Nephron (organoid): ENCODE data around the gene TM9SF4.

Experiments used
- H3K27ac Mint-ChIP-seq, 3 experiments: 2 replicates each; pipeline ENCODE4 v1.8.0; 2020; ENCODE audit warnings: mixed read lengths in 3 of 3, mild to moderate bottlenecking in 2 of 3, moderate library complexity in 1 of 3
- H3K27me3 Mint-ChIP-seq: 2 replicates; pipeline ENCODE4 v1.8.0; 2021; ENCODE audit warnings: low read depth, mild to moderate bottlenecking, moderate library complexity, mixed read lengths
- H3K36me3 Mint-ChIP-seq: 2 replicates; pipeline ENCODE4 v1.8.0; 2020; ENCODE audit warnings: low read depth, mixed read lengths
- H3K4me1 Mint-ChIP-seq: 2 replicates; pipeline ENCODE4 v1.8.0; 2020; ENCODE audit warnings: mixed read lengths
- H3K4me3 Mint-ChIP-seq, 3 experiments: 2 replicates each; pipeline ENCODE4 v1.8.0; 2020; ENCODE audit warnings: mild to moderate bottlenecking in 3 of 3, mixed read lengths in 3 of 3, moderate library complexity in 2 of 3
- H3K9me3 Mint-ChIP-seq: 2 replicates; pipeline ENCODE4 v1.8.0; 2020; ENCODE audit warnings: mixed read lengths
- TF ChIP-seq, protein P1 (sequence below), 3 experiments: fragments of 200-600 bp; sonication (generic); IDR thresholded peaks; one replicate each; pipeline ENCODE4 v1.5.0; 2021; ENCODE audit warnings: antibody characterized with exemption in 3 of 3; ENCODE audit not compliant: unreplicated experiment in 3 of 3

The TM9SF4 gene

DNA sequence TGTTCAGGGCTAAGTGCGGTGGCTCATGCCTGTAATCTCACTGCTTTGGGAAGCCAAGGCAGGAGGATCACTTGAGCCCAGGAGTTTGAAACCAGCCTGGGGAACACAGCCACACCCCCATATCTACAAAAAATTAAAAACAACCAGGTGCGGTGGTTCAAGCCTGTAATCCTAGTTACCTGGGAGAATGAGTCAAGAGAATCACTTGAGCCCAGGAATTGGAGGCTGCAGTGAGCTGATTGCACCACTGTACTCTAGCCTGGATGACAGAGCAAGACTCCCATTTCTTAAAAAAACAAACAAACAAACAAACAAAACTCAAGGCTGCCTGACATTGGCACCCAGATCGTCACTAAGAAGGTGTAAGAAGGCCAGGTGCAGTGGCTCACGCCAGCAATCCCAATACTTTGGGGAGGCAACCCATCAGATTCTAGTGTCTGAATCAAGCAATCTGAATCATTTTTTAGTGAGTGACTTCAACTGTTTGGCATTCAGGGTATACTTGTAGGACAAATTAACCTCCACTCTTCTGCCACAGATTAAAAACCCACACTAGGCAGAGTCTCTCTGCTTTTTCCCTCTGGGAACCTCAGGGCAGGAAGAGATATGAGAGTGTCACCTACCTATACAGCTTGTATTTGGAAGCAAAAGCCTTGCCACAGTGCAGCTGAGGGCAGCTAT is 91.9 kb downstream of the TM9SF4 start:
- no peak overlapping the region for H3K27ac Mint-ChIP-seq
- peaks cover 35% of the 10 kb centered on the region for H3K36me3 Mint-ChIP-seq
- no peaks in the 10 kb centered on the region for H3K27me3 Mint-ChIP-seq
- no peak overlapping the region for H3K4me3 Mint-ChIP-seq
- TF ChIP-seq, protein P1, sequence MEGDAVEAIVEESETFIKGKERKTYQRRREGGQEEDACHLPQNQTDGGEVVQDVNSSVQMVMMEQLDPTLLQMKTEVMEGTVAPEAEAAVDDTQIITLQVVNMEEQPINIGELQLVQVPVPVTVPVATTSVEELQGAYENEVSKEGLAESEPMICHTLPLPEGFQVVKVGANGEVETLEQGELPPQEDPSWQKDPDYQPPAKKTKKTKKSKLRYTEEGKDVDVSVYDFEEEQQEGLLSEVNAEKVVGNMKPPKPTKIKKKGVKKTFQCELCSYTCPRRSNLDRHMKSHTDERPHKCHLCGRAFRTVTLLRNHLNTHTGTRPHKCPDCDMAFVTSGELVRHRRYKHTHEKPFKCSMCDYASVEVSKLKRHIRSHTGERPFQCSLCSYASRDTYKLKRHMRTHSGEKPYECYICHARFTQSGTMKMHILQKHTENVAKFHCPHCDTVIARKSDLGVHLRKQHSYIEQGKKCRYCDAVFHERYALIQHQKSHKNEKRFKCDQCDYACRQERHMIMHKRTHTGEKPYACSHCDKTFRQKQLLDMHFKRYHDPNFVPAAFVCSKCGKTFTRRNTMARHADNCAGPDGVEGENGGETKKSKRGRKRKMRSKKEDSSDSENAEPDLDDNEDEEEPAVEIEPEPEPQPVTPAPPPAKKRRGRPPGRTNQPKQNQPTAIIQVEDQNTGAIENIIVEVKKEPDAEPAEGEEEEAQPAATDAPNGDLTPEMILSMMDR (IDR thresholded peaks at IDR 0.05; ENCODE audit: unreplicated experiment in 3 of 3), result no peak
- H3K4me1 Mint-ChIP-seq, result peaks cover 39% of the 10 kb centered on the region
- no peaks in the 10 kb centered on the region for H3K9me3 Mint-ChIP-seq

DNA sequence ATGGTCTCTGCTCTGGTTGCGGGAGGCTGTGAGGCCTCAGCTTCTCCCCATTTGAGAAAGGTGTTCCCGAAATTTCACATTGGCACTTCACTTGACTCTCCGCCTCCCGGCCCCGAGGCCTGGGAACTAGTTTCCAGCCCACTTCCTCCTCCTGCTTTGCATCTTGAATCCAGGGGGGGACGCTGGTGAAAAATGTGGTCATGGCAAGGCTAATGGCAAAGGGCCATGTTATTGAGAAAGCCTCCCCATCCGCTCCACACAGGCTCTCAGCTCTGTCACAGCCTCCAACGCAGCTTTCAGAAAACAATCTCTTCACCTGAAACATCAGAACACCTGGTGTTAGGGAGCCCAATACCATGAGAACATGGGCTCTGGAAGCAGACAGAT is 92.5 kb downstream of the TM9SF4 start:
- H3K27me3 Mint-ChIP-seq, result no peaks in the 10 kb centered on the region
- H3K27ac Mint-ChIP-seq, result no peak overlapping the region
- H3K4me3 Mint-ChIP-seq, result no peak overlapping the region
- H3K9me3 Mint-ChIP-seq, result no peaks in the 10 kb centered on the region
- peaks cover 44% of the 10 kb centered on the region for H3K4me1 Mint-ChIP-seq
- TF ChIP-seq, protein P1 (IDR thresholded peaks at IDR 0.05; ENCODE audit: unreplicated experiment in 3 of 3), result no peak
- peaks cover 35% of the 10 kb centered on the region for H3K36me3 Mint-ChIP-seq

DNA sequence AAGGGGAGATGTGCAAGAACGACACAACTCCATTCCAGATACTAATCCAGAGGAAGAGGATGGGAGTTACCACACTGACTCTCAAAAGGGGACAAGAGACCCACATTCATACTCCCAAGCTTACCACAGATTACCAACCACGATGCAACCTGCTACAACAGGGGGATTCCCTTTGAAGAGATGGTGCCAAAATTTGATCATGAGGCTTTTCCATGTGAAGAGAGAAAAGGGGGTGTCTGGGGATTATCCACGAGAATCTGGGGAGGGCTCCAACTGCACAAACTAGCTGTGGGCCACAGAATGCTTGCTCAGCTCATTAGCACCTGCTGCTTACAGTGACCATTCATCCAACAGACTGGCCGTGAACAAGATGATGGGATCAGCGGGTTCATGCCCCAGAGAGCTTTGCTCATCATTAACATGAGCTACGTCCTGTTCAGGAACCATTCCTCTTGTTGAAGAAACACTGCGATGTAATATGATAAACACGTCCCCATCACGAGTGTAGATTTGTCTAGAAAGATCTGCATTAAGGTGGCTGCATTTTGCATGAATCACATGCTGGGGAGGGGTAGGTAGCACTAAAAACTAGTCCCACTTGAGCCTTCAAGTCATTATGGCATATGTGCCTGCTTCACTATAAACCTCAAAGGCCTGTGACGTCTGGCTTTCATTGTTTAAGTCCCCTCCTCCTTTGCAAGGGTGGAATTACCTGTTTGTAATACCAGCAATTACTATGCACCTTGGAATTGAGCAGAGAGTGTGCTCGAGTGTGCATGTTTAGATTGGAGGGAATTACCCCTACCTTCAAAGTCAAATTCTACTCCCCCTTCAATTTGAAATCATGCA is 94.1 kb downstream of the TM9SF4 start:
- H3K27me3 Mint-ChIP-seq, result no peaks in the 10 kb centered on the region
- TF ChIP-seq, protein P1 (IDR thresholded peaks at IDR 0.05; ENCODE audit: unreplicated experiment in 3 of 3), result no peak
- H3K36me3 Mint-ChIP-seq, result peaks cover 22% of the 10 kb centered on the region
- peaks cover 46% of the 10 kb centered on the region for H3K4me1 Mint-ChIP-seq
- H3K27ac Mint-ChIP-seq, result peak overlapping the region; percentile 62 to 97 (median 73)
- peak overlapping the region; percentile 23 to 50 (median 31) for H3K4me3 Mint-ChIP-seq
- H3K9me3 Mint-ChIP-seq, result no peaks in the 10 kb centered on the region

DNA sequence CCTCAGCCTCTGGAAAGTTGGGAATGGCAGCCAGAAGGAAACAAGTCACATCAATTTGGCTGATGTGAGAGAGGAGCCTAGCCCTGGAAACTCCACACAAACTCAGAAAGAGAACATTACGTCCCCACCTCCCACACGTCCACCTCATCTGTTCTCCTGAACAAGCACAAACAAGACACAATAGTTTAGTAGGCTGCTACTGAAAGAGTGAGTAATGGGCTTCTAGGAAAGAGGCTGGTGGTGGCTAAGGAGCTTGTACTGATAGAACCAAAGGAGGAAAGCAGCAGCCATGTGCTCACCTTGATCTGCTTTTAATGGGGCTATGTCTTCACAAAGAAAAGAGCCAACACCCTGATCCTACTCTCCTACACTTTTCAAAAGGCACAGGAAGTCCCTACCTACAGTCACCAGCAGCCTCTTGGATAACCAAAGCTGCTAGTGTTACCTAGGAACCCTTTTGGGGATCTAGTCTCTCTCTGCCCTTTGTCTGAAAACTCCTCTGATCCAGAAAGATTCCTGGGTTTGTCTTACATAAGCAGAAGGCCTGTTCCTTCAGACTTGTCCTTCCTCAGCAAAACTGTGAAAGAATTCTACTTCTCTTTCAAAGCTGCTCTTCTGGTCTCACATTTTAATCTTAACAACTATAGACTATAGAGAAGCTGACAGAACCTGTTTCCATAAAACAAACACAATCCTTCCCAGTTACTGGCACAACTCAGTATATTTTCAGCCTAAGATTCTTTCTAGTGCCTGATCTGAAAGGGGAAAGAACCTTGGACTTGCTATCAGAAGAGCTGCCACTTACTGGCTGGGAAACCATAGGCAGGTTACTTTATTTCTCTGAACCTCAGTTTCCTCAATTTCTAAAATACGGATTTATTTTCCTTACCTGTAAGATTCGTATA is 94.9 kb downstream of the TM9SF4 start:
- Mint-ChIP-seq H3K27me3 (no peaks in the 10 kb centered on the region), H3K36me3 (peaks cover 13% of the 10 kb centered on the region), H3K4me3 (peak overlapping the region; percentile 39 to 100 (median 99)), H3K27ac (peak overlapping the region; percentile 62 to 97 (median 73)), H3K9me3 (no peaks in the 10 kb centered on the region), H3K4me1 (peaks cover 55% of the 10 kb centered on the region)
- TF ChIP-seq, protein P1 (IDR thresholded peaks at IDR 0.05; ENCODE audit: unreplicated experiment in 3 of 3), result no peak

DNA sequence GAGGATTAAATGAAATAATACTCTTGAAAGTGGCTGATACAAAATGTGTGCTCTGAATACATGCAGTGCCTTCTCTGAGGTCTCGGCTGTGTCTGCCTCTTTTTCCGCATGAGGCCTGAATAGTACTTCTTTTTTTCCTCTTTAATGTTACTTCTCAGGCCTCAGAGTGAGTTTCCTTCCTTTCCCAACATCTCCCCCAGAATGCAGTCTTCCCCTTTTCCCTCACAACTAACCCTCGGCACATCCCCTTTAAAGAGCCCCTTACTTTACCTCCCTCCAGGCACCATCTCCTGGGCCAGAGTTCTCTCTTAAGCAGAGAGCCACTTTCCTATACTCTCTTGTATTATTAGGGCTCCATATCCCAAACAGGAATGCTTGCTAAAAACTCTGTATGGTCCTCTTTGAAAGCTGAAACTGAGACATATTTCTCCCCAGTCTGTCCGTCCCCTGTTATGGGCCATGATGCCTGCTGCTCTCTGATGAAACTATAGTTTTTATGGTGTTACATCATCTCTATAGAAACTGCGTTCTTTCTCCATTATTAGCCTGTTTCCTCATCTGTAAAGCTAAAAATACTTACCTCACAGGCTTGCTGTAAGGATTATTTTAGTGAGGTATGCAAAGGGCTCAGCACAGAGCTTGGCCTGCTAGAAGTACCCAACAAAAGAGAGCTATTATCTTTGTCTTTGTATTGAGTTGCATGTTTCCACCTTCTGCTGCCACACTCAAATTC is 95.8 kb downstream of the TM9SF4 start:
- no peaks in the 10 kb centered on the region for H3K27me3 Mint-ChIP-seq
- peak overlapping the region; percentile 62 to 98 (median 97) for H3K27ac Mint-ChIP-seq
- TF ChIP-seq, protein P1 (IDR thresholded peaks at IDR 0.05; ENCODE audit: unreplicated experiment in 3 of 3), result no peak
- no peaks in the 10 kb centered on the region for H3K9me3 Mint-ChIP-seq
- H3K36me3 Mint-ChIP-seq, result peaks cover 10% of the 10 kb centered on the region
- H3K4me3 Mint-ChIP-seq, result peak overlapping the region; percentile 98 to 100 (median 99)
- H3K4me1 Mint-ChIP-seq, result peaks cover 63% of the 10 kb centered on the region
